Lower lobe of right lung (tissue), 2 donors: ENCODE measurements around the gene FYN. TPM values are rescaled to one million over a fixed set of nuclear protein-coding genes. Genes with fewer than 3 reads are reported as not detected.

Experiments
- ATAC-seq, 2 donors: fragments of 200-7000 bp; cut with Tn5 transposase; one replicate each; pipeline ENCODE4 v1.9.1; 2020 to 2022; ENCODE audit warnings: mild to moderate bottlenecking in 2 of 2, moderate library complexity in 2 of 2
- DNase-seq: peaks from one replicate; pipeline ENCODE4 v3.0.0-alpha.2; 2020
- H3K27ac ChIP-seq: fragments of 200-600 bp; one replicate; pipeline ENCODE4 v1.8.0; 2022
- H3K27me3 ChIP-seq: fragments of 200-600 bp; one replicate; pipeline ENCODE4 v1.8.0; 2022; ENCODE audit warnings: low read depth
- H3K36me3 ChIP-seq: fragments of 200-600 bp; one replicate; pipeline ENCODE4 v1.8.0; 2022; ENCODE audit warnings: mild to moderate bottlenecking
- H3K4me1 ChIP-seq: fragments of 200-600 bp; one replicate; pipeline ENCODE4 v1.8.0; 2022
- H3K4me3 ChIP-seq: fragments of 200-600 bp; one replicate; pipeline ENCODE4 v1.8.0; 2022; ENCODE audit warnings: mild to moderate bottlenecking
- H3K9me3 ChIP-seq: fragments of 200-600 bp; one replicate; pipeline ENCODE4 v1.8.0; 2022
- intact Hi-C: fragments of 100-400 bp; cut with DNase I; formaldehyde crosslinking; loops from one replicate; pipeline ENCODE4 v1.11.0; 2022
- total RNA-seq: library from RNA; stranded (reverse); fragmentation: NEBNext Ultra II Directional; extraction: Animal tissue kit (Norgen Biotek cat#: 25700); gene quantifications from one replicate; pipeline ENCODE4 v1.2.1, GENCODE V29; 2021
- TF ChIP-seq, protein P1 (sequence below): fragments of 200-600 bp; IDR thresholded peaks from one replicate; pipeline ENCODE4 v1.8.0; 2022; ENCODE audit warnings: antibody characterized with exemption, mild to moderate bottlenecking
- donor health status: DM: no; HTN: yes; CAD: no; lungs with severe emphysema.

Gene FYN
- total RNA-seq, 1 donor from 2014 or later: 99.2 TPM

GRCh38 chr6:111864138-111865048 lies 8.9 kb downstream of the FYN start:
- no peaks in the 10 kb centered on the region for H3K27me3 ChIP-seq
- no peak overlapping the region for H3K27ac ChIP-seq
- no peak overlapping the region for H3K4me3 ChIP-seq
- ATAC-seq: no peak
- intact Hi-C loops: no loop called here
- no peaks in the 10 kb centered on the region for H3K9me3 ChIP-seq
- DNase-seq: no peak
- TF ChIP-seq, protein P1, sequence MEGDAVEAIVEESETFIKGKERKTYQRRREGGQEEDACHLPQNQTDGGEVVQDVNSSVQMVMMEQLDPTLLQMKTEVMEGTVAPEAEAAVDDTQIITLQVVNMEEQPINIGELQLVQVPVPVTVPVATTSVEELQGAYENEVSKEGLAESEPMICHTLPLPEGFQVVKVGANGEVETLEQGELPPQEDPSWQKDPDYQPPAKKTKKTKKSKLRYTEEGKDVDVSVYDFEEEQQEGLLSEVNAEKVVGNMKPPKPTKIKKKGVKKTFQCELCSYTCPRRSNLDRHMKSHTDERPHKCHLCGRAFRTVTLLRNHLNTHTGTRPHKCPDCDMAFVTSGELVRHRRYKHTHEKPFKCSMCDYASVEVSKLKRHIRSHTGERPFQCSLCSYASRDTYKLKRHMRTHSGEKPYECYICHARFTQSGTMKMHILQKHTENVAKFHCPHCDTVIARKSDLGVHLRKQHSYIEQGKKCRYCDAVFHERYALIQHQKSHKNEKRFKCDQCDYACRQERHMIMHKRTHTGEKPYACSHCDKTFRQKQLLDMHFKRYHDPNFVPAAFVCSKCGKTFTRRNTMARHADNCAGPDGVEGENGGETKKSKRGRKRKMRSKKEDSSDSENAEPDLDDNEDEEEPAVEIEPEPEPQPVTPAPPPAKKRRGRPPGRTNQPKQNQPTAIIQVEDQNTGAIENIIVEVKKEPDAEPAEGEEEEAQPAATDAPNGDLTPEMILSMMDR: no peak
- no peaks in the 10 kb centered on the region for H3K36me3 ChIP-seq
- peaks cover 13% of the 10 kb centered on the region for H3K4me1 ChIP-seq

DNA sequence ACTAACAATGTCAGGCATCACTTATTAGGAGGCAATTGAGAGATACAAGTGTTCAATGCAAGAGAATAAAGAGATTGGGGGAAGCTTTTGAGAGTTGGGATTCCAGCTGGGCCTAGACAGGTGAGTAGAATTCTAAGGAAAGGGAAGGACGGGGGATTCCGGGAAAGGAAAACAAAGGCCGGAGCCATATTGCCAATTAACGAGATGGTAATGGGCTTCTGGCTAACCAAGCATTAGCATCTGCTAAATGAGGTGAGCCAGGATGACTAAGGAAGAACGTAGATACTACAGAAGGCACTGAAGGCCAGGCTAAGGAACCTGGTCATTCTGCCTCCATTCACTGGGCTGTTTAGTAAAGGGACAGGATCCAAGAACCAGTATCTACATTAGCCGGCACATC lies 10.5 kb downstream of the FYN start:
- H3K27ac ChIP-seq: no peak overlapping the region
- H3K4me3 ChIP-seq: no peak overlapping the region
- H3K9me3 ChIP-seq: no peaks in the 10 kb centered on the region
- no peaks in the 10 kb centered on the region for H3K36me3 ChIP-seq
- no peaks in the 10 kb centered on the region for H3K27me3 ChIP-seq
- ATAC-seq (no peak), DNase-seq (no peak)
- H3K4me1 ChIP-seq: peaks cover 8% of the 10 kb centered on the region
- TF ChIP-seq, protein P1: no peak
- intact Hi-C loops: no loop called here

DNA sequence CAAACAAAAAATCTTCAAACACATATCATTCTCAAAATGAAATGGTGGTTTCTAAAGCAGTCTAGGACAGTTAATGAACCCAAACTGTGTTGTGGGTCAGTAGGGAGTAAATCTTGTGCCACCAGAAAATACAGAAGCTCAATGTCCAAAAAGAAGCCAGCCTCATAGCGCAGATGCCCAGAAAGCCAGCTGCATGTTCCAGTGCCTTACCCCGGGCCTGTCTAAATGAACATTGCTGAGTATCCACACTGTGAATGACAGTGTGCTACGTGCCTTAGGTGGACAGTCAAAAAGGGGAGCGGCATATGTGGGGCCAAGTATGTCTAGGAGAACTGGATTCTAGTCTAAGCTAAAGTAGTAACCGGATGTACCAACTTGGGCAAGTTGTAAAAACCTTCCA lies 10.9 kb downstream of the FYN start:
- DNase-seq (no peak), ATAC-seq (no peak)
- intact Hi-C loops: no loop called here
- Histone ChIP-seq H3K36me3 (no peaks in the 10 kb centered on the region), H3K27me3 (no peaks in the 10 kb centered on the region), H3K9me3 (no peaks in the 10 kb centered on the region), H3K4me3 (no peak overlapping the region), H3K27ac (no peak overlapping the region), H3K4me1 (peaks cover 8% of the 10 kb centered on the region)
- TF ChIP-seq, protein P1: no peak

DNA sequence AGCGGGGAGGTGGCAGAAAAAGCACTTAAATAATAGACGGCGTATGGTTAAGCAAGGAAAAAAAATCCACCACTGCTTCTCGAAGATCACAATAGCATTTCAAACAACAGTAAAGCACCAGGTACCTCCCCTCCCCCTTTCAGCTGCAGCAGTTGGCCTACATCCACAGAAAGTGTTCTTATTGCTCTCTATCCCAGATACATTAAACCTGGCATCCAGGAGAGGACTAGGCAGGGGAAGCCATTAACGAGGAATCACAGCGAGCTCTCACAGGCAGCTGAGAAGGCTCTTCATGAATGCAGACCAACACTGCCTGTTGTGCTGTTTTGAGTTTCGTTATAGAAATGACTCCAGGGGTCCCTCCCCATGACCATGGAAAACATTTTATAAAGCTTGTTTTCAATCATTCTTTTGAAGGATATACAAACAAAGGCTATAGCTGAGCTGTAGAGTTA lies 11.8 kb downstream of the FYN start:
- peaks cover 8% of the 10 kb centered on the region for H3K4me1 ChIP-seq
- intact Hi-C loops: no loop called here
- DNase-seq (no peak), ATAC-seq (no peak)
- no peaks in the 10 kb centered on the region for H3K27me3 ChIP-seq
- no peaks in the 10 kb centered on the region for H3K9me3 ChIP-seq
- TF ChIP-seq, protein P1: no peak
- no peaks in the 10 kb centered on the region for H3K36me3 ChIP-seq
- H3K4me3 ChIP-seq: no peak overlapping the region
- no peak overlapping the region for H3K27ac ChIP-seq

DNA sequence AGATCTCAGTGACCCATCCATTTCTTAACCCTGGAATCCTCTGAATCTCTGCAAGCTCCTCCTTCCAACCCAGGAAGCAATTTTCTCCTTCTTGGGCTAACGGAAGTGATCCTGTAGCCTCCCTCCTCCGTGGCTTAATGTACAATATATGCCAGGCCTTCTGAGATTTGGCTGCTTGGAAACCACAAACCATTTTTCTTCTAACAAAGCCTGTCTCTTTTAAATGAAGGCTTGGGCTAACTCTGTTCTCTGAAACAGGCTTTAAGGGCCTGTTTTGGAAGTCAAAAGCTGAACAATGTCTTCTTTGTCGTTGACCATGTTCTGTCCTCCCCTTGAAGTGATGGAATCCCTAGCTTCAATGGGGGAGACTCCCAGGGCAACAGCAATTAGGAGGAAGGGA lies 14.9 kb downstream of the FYN start:
- no peaks in the 10 kb centered on the region for H3K9me3 ChIP-seq

More for the DNA sequence above, 14.9 kb downstream of the FYN start:
- ATAC-seq (no peak), DNase-seq (no peak)
- H3K27ac ChIP-seq: no peak overlapping the region
- no peaks in the 10 kb centered on the region for H3K36me3 ChIP-seq
- H3K4me3 ChIP-seq: no peak overlapping the region
- H3K4me1 ChIP-seq: peaks cover 3% of the 10 kb centered on the region
- no peaks in the 10 kb centered on the region for H3K27me3 ChIP-seq
- TF ChIP-seq, protein P1: no peak
- intact Hi-C loops: no loop called here
